Hepatocyte (in vitro differentiated cells): ENCODE measurements around the gene OCA2. TPM values are rescaled to one million over a fixed set of nuclear protein-coding genes. Genes with fewer than 3 reads are reported as not detected.

ENCODE experiments used
- DNase-seq: peaks from one replicate; pipeline ENCODE4 v3.0.0-alpha.2; 2016; ENCODE audit warnings: low spot score
- H2AFZ ChIP-seq: fragments of 200-600 bp; sonication (generic); 2 replicates; pipeline ENCODE4 v1.6.0; 2016; ENCODE audit warnings: antibody characterized with exemption, mild to moderate bottlenecking
- H3K27ac ChIP-seq: fragments of 200-600 bp; sonication (generic); 2 replicates; pipeline ENCODE4 v1.5.1; 2016; ENCODE audit warnings: mild to moderate bottlenecking
- H3K27me3 ChIP-seq: fragments of 200-600 bp; sonication (generic); 2 replicates; pipeline ENCODE4 v1.6.1; 2016
- H3K36me3 ChIP-seq: fragments of 200-600 bp; sonication (generic); replicated peaks from 2 replicates; pipeline ENCODE4 v1.5.1; 2016; ENCODE audit warnings: low read depth; ENCODE audit not compliant: insufficient read depth
- H3K4me1 ChIP-seq: fragments of 200-600 bp; sonication (generic); 2 replicates; pipeline ENCODE4 v1.5.1; 2016; ENCODE audit warnings: mild to moderate bottlenecking, moderate library complexity; ENCODE audit not compliant: insufficient read depth
- H3K4me2 ChIP-seq: fragments of 200-600 bp; sonication (generic); 2 replicates; pipeline ENCODE4 v1.6.0; 2016
- H3K4me3 ChIP-seq: fragments of 200-600 bp; sonication (generic); 2 replicates; pipeline ENCODE4 v1.5.1; 2016; ENCODE audit warnings: mild to moderate bottlenecking
- H3K79me2 ChIP-seq: fragments of 200-600 bp; sonication (generic); 2 replicates; pipeline ENCODE4 v1.6.0; 2017; ENCODE audit warnings: mild to moderate bottlenecking
- H3K9me2 ChIP-seq: fragments of 200-600 bp; sonication (generic); replicated peaks from 2 replicates; pipeline ENCODE4 v1.6.0; 2017; ENCODE audit warnings: mild to moderate bottlenecking; ENCODE audit not compliant: insufficient read depth
- H3K9me3 ChIP-seq: fragments of 200-600 bp; sonication (generic); 2 replicates; pipeline ENCODE4 v1.5.1; 2016; ENCODE audit warnings: low read depth, mild to moderate bottlenecking
- H4K20me1 ChIP-seq: fragments of 200-600 bp; sonication (generic); 2 replicates; pipeline ENCODE4 v1.6.0; 2016; ENCODE audit warnings: mild to moderate bottlenecking; ENCODE audit not compliant: insufficient read depth, poor library complexity, severe bottlenecking
- CTCF ChIP-seq: fragments of 200-600 bp; sonication (generic); IDR thresholded peaks from 2 replicates; pipeline ENCODE4 v1.5.1; 2016; ENCODE audit warnings: antibody characterized with exemption, mild to moderate bottlenecking; ENCODE audit not compliant: poor library complexity
- EZH2 ChIP-seq: fragments of 200-600 bp; sonication (generic); IDR thresholded peaks from 2 replicates; pipeline ENCODE4 v1.6.1; 2016; ENCODE audit warnings: antibody characterized with exemption, mild to moderate bottlenecking, borderline replicate concordance
- EZH2phosphoT487 ChIP-seq: fragments of 200-600 bp; sonication (generic); IDR thresholded peaks from one replicate; pipeline ENCODE4 v1.6.1; 2018; ENCODE audit warnings: antibody characterized with exemption, mild to moderate bottlenecking, low read depth, moderate library complexity; ENCODE audit not compliant: unreplicated experiment, severe bottlenecking
- WGBS: methylation state at CpG from one replicate; pipeline ENCODE4 v1.1.6; 2016; ENCODE audit warnings: low lambda C conversion rate; ENCODE audit errors: missing lambda C conversion rate; 5-methylcytosine and 5-hydroxymethylcytosine counted together
- polyA plus RNA-seq: library from polyadenylated mRNA; unstranded; fragments of >200 nt; fragmentation: Nextera tagmentation; extraction: Ambion mirVana; gene quantifications from 2 replicates; pipeline ENCODE4 v1.2.1, GENCODE V29; 2016
- total RNA-seq: library from RNA; depleted of rRNA; stranded (reverse); fragments of >200 nt; gene quantifications from 2 replicates; pipeline ENCODE4 v1.2.3, GENCODE V29; 2014

OCA2 gene
- total and polyA plus RNA-seq, 2 experiments from 2014 or later: 25.1 to 27.7 TPM

- no peak for TF ChIP-seq CTCF
- Histone ChIP-seq H3K4me1 (no peaks in the 10 kb centered on the region), H3K9me3 (no peaks in the 10 kb centered on the region), H3K4me2 (no peak overlapping the region), H3K9me2 (no peaks in the 10 kb centered on the region), H4K20me1 (no peaks in the 10 kb centered on the region), H3K27me3 (no peaks in the 10 kb centered on the region), H3K79me2 (no peaks in the 10 kb centered on the region), H2AFZ (no peak overlapping the region), H3K36me3 (no peaks in the 10 kb centered on the region), H3K4me3 (no peak overlapping the region), H3K27ac (no peak overlapping the region)
- DNase-seq: no peak
- WGBS: 92% methylated on average over 6 of the region's 6 CpGs
Measured at GRCh38 chr15:27863000-27863399, 236.1 kb downstream of the OCA2 start.

GRCh38 chr15:27861171-27861570, 237.9 kb downstream of the OCA2 start:
- Histone ChIP-seq H2AFZ (no peak overlapping the region), H3K4me2 (no peak overlapping the region), H3K36me3 (no peaks in the 10 kb centered on the region), H3K27me3 (no peaks in the 10 kb centered on the region), H3K9me2 (no peaks in the 10 kb centered on the region), H4K20me1 (no peaks in the 10 kb centered on the region), H3K4me3 (no peak overlapping the region), H3K4me1 (no peaks in the 10 kb centered on the region), H3K79me2 (no peaks in the 10 kb centered on the region), H3K27ac (no peak overlapping the region), H3K9me3 (no peaks in the 10 kb centered on the region)
- no peak for DNase-seq
- TF ChIP-seq EZH2phosphoT487: no peak
- no peak for TF ChIP-seq CTCF
- no peak for TF ChIP-seq EZH2
- WGBS: 83% methylated on average over 8 of the region's 8 CpGs

GRCh38 chr15:27855137-27855536, 244.0 kb downstream of the OCA2 start:
- no peak for DNase-seq
- Histone ChIP-seq H3K9me2 (no peaks in the 10 kb centered on the region), H3K9me3 (no peaks in the 10 kb centered on the region), H3K36me3 (no peaks in the 10 kb centered on the region), H3K4me2 (no peak overlapping the region), H2AFZ (no peak overlapping the region), H3K27ac (no peak overlapping the region), H3K4me3 (no peak overlapping the region), H3K27me3 (no peaks in the 10 kb centered on the region), H3K4me1 (no peaks in the 10 kb centered on the region), H4K20me1 (no peaks in the 10 kb centered on the region), H3K79me2 (no peaks in the 10 kb centered on the region)
- 97% methylated on average over 4 of the region's 4 CpGs for WGBS
- TF ChIP-seq EZH2 (no peak), EZH2phosphoT487 (no peak), CTCF (no peak)

GRCh38 chr15:27854601-27855000, 244.5 kb downstream of the OCA2 start:
- H3K79me2 ChIP-seq: no peaks in the 10 kb centered on the region
- H4K20me1 ChIP-seq: no peaks in the 10 kb centered on the region
- H3K36me3 ChIP-seq: no peaks in the 10 kb centered on the region
- H3K4me3 ChIP-seq: no peak overlapping the region
- no peak for DNase-seq
- H3K27ac ChIP-seq: no peak overlapping the region
- H3K4me1 ChIP-seq: no peaks in the 10 kb centered on the region
- WGBS: 91% methylated on average over 10 of the region's 10 CpGs
- H3K4me2 ChIP-seq: no peak overlapping the region
- H3K9me3 ChIP-seq: no peaks in the 10 kb centered on the region
- no peak for TF ChIP-seq EZH2phosphoT487
- TF ChIP-seq CTCF: no peak
- TF ChIP-seq EZH2: no peak
- H3K27me3 ChIP-seq: no peaks in the 10 kb centered on the region
- H3K9me2 ChIP-seq: no peaks in the 10 kb centered on the region
- H2AFZ ChIP-seq: no peak overlapping the region
